Measurements from ENCODE around the gene AFF3.
"Not testable (repeated sequence)": the region's sequence is repeated elsewhere in the genome, so short reads cannot be mapped to it uniquely, and the experiment has no call there.

The AFF3 gene

DNA sequence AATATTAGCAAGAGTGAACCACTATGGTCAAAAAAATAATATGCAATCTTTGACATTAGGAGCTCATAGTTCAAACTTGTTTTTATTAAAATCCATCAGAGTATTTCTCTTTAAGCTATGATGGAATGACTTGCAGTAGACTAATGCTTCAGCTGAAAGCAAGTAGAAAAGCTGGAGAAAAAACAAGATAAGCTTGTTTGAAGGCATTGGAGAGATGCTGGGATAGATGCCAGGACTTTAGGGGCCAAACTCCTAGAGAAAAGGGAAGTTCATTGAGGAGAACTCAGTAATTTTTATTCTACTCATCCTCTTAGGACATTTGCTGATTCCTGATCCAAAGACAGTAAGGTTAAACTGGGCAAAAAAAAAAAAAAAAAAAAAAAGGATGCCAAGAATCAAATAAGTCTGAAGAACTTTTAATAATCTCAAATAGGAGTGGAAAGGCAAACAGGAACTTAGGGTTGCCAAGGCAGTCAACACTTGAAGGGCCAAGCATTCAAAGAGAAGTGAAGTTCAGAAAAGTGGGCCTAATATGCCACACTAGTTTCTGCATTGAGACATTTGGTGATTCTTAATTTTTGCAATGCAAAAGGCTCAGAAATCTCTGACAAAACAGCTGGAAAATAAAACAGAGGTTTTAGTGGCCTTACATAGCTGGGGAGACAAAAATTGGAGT, 19.7 kb upstream of the AFF3 start:
- Mint-ChIP-seq H3K4me1 (no peaks in the 10 kb centered on the region), H3K27ac (no peak overlapping the region), H3K36me3 (peaks cover 8% of the 10 kb centered on the region), H3K27me3 (peaks cover 3% of the 10 kb centered on the region), H3K4me3 (no peak overlapping the region), H3K9me3 (peaks cover 8% of the 10 kb centered on the region)

DNA sequence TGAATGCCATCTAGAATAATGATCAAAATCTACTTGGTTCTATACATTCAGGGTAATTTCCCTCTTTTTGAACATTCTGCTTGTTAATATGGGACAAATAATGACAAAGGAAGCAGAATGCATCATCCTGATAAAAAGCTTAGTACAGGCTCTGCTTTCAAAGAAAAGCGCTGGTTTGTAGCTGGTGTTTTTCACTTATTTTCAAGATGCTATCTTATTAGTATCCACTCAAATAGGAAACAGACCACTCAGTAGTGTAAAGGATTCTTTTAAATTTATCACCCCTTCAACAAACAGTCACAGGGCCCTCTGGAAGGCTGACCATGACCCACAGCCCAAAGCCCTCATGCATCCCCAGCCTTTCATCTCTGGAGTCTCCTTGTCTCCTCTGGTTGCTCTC, 18.0 kb upstream of the AFF3 start:
- H3K9me3 Mint-ChIP-seq: peaks cover 8% of the 10 kb centered on the region

DNA sequence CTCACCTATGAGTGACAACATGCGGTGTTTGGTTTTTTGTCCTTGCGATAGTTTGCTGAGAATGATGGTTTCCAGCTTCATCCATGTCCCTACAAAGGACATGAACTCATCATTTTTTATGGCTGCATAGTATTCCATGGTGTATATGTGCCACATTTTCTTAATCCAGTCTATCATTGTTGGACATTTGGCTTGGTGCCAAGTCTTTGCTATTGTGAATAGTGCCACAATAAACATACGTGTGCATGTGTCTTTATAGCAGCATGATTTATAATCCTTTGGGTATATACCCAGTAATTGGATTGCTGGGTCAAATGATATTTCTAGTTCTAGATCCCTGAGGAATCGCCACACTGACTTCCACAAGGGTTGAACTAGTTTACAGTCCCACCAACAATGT, 9.4 kb upstream of the AFF3 start:
- not testable (repeated sequence) for H3K9me3 Mint-ChIP-seq, H3K4me1 Mint-ChIP-seq, H3K36me3 Mint-ChIP-seq, H3K27ac Mint-ChIP-seq, H3K27me3 Mint-ChIP-seq, H3K4me3 Mint-ChIP-seq

More for the DNA sequence above, 18.0 kb upstream of the AFF3 start:
- no peaks in the 10 kb centered on the region for H3K4me1 Mint-ChIP-seq
- peaks cover 3% of the 10 kb centered on the region for H3K27me3 Mint-ChIP-seq
- no peak overlapping the region for H3K27ac Mint-ChIP-seq
- H3K4me3 Mint-ChIP-seq: no peak overlapping the region
- H3K36me3 Mint-ChIP-seq: peaks cover 8% of the 10 kb centered on the region

DNA sequence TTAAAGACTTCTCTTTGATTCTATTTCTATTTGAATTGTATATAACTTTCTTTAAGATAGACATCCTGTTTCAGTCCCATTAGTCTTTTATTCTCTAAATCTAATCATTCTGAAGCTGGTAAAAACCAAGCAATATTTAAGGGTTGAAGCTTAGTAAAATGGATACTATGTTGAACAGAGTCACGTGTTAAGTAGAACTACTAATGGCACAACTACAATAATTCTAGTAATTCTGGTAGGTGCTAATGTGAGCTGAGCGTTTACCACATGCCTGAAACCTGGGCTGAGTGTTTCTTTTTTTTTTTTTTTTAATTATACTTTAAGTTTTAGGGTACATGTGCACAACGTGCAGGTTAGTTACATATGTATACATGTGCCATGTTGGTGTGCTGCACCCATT, 8.9 kb upstream of the AFF3 start:
- no peak overlapping the region for H3K27ac Mint-ChIP-seq
- H3K4me3 Mint-ChIP-seq: no peak overlapping the region
- H3K36me3 Mint-ChIP-seq: no peaks in the 10 kb centered on the region
- H3K4me1 Mint-ChIP-seq: no peaks in the 10 kb centered on the region
- no peaks in the 10 kb centered on the region for H3K27me3 Mint-ChIP-seq
- H3K9me3 Mint-ChIP-seq: peaks cover 4% of the 10 kb centered on the region

DNA sequence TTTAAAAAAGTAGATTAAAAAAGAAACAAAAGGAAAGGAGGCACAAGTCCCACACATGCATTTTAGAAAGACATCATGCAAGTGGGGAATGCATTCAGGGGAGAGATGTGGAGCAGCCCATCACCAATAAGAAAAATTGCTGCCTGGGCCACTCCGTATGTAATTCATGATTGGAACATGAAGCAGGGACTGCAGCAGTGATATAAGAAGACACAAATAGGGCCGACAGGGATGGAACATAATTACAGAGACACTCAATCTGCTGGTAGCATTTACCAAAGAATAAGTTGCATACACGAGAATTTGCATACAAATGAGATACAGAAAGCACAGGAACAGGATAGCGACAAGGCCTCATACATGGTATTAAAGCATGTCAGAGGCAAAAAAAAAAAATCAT, 6.5 kb upstream of the AFF3 start:
- H3K4me1 Mint-ChIP-seq: peaks cover 8% of the 10 kb centered on the region
- H3K36me3 Mint-ChIP-seq: no peaks in the 10 kb centered on the region
- no peak overlapping the region for H3K4me3 Mint-ChIP-seq
- no peak overlapping the region for H3K27ac Mint-ChIP-seq
- H3K27me3 Mint-ChIP-seq: no peaks in the 10 kb centered on the region
- peaks cover 6% of the 10 kb centered on the region for H3K9me3 Mint-ChIP-seq

DNA sequence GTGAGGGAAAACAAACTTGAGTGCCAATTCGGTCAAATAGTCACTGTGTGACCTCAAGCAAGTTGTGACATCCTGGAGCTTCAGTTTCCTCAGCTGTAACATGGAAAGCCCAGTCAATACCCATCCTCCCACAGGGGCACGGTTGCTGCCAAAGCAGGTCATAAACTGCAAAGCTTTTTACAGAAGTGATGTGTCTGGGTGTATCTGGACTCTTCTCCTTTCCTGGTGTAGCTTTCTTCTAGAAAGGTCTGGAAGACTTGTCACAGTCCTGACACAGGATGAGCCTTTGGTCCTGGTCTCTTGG, 4.2 kb upstream of the AFF3 start:
- H3K36me3 Mint-ChIP-seq: no peaks in the 10 kb centered on the region
- no peaks in the 10 kb centered on the region for H3K27me3 Mint-ChIP-seq
- H3K4me1 Mint-ChIP-seq: peaks cover 31% of the 10 kb centered on the region
- no peak overlapping the region for H3K27ac Mint-ChIP-seq
- no peak overlapping the region for H3K4me3 Mint-ChIP-seq
- H3K9me3 Mint-ChIP-seq: peaks cover 9% of the 10 kb centered on the region

DNA sequence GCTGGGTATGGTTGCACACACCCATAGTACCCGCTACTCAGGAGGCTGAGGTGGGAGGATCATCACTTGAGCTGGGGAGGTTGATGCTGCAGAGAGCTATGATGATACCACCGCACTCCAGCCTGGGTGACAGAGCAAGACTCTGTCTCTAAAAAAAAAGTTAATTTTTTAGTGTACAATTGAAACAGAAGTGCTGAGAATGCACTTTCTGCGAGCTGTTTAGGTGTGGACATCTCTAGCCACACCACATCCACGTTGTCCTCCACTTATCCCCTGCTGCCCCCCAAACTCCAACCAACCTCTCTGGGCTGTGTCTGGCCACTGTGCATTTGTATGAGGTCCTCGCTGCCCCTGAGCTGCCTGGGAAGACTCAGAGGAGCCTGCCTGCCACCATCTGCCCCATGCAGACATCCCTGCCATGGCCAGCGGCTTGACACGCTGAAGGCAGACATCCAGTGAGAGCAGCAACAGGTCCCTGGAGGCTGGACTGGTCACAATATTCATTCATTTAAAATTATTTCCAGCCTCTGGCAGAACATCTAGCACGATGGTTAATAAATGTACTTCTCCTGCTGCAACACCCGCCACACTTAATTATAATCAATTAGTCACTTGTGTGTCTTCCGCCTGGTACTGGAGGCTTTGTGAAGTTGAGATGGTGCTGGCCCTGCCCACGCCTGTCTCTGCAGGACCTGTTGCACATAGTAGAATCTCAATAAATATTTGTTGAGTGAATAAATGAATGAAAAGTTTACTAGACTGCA, 3.7 kb upstream of the AFF3 start:
- Mint-ChIP-seq H3K9me3 (peaks cover 6% of the 10 kb centered on the region), H3K4me1 (peaks cover 37% of the 10 kb centered on the region), H3K27ac (no peak overlapping the region), H3K36me3 (no peaks in the 10 kb centered on the region), H3K4me3 (no peak overlapping the region), H3K27me3 (no peaks in the 10 kb centered on the region)

DNA sequence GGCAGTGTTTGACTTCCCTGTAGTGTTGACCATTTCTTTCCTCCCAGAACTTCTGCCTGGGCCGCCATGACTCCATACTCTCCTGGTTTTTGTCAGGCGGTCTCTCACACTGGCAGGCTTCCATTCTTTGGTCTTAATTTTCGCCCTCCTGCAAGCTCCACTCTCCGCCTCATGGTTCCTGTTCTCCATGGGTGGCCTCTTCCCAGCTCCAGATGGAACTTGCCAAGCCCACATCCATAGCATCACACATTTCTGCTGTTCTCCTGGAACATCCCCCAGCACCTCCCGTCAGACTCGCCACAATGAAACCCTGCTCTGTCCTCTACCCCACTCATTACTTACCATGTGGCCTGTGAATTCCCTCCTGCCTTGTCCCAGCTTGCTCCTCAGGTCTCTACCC, 896 bp upstream of the AFF3 start:
- Mint-ChIP-seq H3K36me3 (no peaks in the 10 kb centered on the region), H3K4me1 (peaks cover 64% of the 10 kb centered on the region), H3K4me3 (no peak overlapping the region), H3K27ac (peak overlapping the region; percentile 13), H3K9me3 (peaks cover 5% of the 10 kb centered on the region), H3K27me3 (no peaks in the 10 kb centered on the region)

DNA sequence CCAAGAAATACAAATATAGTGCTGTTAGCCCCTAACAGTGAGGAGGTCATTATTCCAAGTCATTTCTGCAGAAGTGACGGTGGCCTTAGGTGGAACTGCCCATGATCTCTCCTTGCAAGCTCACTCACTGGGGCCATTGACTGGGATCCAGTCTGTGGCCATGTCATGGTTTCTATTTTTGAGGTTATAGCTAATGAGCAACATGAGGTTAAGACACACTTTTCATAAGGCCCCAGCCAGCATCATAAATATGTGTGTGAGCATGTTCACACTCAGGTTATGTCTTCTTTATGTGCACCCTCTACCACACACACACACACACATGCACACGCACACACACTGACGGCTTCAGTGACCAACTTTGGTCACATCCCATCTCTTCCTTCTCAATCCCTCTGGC, 484 bp downstream of the AFF3 start:
- no peaks in the 10 kb centered on the region for H3K36me3 Mint-ChIP-seq
- peaks cover 78% of the 10 kb centered on the region for H3K4me1 Mint-ChIP-seq
- peak overlapping the region; percentile 87 for H3K4me3 Mint-ChIP-seq
- peak overlapping the region; percentile 89 for H3K27ac Mint-ChIP-seq
- H3K27me3 Mint-ChIP-seq: no peaks in the 10 kb centered on the region
- peaks cover 5% of the 10 kb centered on the region for H3K9me3 Mint-ChIP-seq

DNA sequence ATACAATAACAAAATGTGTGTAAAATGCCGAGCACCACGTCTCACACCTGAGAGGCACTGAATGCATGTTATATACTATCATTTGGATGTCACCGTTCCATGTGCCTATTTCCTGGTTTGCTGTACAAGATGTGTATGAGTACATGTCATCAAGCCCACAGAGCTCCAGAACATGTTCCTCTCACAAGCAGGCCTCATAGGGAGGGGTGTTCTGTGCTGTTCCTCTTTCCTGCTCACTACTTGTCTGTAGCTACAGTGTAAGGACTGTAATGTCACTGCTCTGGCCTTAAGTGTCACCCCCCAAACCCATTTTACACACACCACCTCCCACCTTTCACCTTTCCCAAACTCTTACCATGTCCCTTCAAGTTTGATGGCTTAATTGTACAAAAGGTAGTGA, 1.8 kb downstream of the AFF3 start:
- peaks cover 5% of the 10 kb centered on the region for H3K9me3 Mint-ChIP-seq
- H3K27me3 Mint-ChIP-seq: no peaks in the 10 kb centered on the region
- H3K4me3 Mint-ChIP-seq: peak overlapping the region; percentile 87
- H3K27ac Mint-ChIP-seq: peak overlapping the region; percentile 76
- peaks cover 78% of the 10 kb centered on the region for H3K4me1 Mint-ChIP-seq
- H3K36me3 Mint-ChIP-seq: no peaks in the 10 kb centered on the region

DNA sequence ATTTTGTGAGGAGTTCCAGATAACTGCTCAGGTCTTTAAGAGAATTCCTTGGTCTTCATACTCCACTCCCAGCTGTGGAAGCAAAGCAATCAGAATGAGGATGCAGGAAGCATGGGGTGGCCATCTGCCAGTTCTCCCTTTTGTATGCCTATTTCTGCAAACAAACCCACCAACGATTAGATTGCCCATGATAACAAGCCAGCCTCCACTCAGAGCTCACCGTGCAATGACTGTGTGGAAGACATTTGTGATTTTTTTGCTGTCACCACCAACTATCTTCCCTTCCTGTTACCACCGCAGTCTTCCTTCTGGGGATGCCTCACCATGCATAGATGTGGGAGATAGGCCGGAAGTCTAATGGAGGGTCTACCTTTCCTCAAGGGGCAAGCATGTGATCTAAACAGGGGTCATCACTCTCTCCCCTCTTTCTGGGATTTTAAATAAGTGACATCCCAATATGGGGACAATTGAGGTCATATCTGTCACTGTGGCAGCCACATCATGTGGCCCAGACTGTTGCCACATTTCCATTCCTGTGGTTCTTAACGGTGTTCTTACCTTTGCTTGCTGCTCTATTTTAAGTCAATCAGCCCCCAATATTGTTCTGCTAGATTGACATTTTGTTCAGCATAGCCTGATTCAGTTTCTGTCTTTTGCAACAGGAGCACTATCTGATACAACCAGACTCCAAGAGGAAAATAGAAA, 4.4 kb downstream of the AFF3 start:
- peaks cover 60% of the 10 kb centered on the region for H3K4me1 Mint-ChIP-seq
- H3K27me3 Mint-ChIP-seq: no peaks in the 10 kb centered on the region
- no peaks in the 10 kb centered on the region for H3K36me3 Mint-ChIP-seq
- no peak overlapping the region for H3K4me3 Mint-ChIP-seq
- H3K27ac Mint-ChIP-seq: peak overlapping the region; percentile 48
- no peaks in the 10 kb centered on the region for H3K9me3 Mint-ChIP-seq

DNA sequence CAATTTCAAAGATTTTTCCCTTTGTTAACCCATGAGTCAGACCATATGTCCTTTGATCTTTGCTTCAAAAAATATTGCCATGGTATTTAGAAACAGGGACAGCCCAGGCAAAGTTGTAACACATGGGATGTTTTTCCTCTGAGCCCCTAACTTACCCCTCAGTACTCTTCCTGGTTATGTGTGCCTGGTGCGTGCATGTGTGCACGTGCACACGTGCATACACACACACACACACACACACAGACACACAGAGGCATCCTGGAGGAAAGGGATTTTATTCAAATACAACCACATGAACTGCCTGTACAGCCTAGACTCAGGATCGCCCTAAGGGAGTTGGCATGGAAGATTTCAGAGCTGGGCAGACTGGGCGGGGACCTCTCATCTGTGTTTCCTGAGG, 5.1 kb downstream of the AFF3 start:
- H3K27ac Mint-ChIP-seq: no peak overlapping the region
- H3K4me3 Mint-ChIP-seq: no peak overlapping the region
- no peaks in the 10 kb centered on the region for H3K36me3 Mint-ChIP-seq
- no peaks in the 10 kb centered on the region for H3K27me3 Mint-ChIP-seq
- H3K9me3 Mint-ChIP-seq: no peaks in the 10 kb centered on the region
- H3K4me1 Mint-ChIP-seq: peaks cover 53% of the 10 kb centered on the region

DNA sequence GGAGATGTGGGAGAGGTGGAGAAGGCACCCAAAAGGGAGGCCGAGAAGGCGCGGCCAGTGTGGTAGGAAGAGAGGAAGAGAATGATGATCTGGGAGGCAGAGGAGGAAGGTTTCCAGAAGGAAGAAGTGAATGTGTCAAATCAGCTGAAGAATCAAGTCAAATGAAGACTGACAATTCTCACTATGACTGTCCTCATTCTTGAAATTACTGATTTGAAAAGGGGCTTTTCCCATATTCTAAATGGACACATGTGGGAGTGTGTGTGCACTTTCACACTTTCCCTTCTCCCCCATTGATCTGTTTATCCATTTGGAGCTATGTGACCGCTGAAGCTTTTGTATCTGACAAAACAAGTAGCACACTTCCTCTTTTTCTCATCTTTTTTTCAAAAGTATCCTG, 6.1 kb downstream of the AFF3 start:
- Mint-ChIP-seq H3K27me3 (no peaks in the 10 kb centered on the region), H3K4me3 (no peak overlapping the region), H3K36me3 (no peaks in the 10 kb centered on the region), H3K4me1 (peaks cover 43% of the 10 kb centered on the region), H3K27ac (no peak overlapping the region), H3K9me3 (no peaks in the 10 kb centered on the region)

DNA sequence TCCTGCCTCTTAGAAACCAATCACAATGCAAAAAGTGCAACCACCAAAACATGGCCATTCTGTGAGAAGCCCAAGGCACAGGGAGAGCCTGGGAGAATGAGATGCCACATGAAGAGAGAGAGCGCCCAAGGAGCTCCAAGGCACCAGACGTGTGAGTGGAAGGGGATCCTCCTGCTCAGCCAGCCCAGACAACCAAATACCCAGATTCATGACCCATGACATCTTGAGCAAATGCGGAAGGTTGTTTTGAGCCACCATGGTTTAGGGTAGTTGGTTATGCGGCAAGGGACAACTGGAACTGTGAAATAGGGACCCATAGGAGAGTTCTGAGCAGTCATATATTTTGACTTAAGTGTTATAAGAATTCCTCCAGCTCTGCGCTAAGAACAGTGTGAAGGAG, 7.0 kb downstream of the AFF3 start:
- Mint-ChIP-seq H3K4me3 (no peak overlapping the region), H3K9me3 (no peaks in the 10 kb centered on the region), H3K27ac (no peak overlapping the region), H3K36me3 (no peaks in the 10 kb centered on the region), H3K27me3 (no peaks in the 10 kb centered on the region), H3K4me1 (peaks cover 34% of the 10 kb centered on the region)

DNA sequence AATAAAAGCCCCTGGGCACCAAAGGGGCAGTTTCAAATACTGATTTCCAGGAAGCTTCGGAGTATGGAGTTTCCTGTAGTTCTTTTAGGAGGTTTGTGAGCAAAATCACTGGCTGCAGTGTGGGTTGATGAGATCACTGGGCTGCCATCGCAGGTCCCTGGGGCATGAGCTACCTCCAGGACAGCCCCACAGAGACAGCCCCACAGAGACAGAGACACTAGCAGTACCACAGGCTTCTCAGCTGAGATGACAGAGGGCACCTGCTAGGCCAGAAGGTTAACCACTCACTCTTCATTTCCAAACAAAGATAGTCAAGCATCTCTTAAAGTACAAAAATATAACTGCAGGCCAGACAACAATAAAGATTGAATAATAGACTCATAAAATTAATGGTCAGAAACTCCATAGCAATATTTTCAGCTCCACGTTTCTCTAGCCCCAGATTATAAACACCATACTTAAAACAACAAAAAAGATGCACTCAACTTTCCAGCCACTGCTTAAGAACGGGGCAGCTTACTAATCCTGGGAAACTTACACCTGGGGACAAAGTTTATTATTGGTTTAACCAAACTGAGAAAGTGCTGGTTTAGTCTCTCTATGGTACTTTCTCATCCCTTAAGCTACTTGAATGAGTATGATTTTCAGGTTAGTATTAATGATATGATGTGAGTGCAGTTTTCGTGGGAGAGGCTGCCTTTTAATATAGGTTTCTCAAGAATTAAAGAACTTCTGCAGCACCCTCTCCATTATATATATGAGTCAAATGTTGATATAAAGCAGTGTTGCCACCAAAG, 11.6 kb downstream of the AFF3 start:
- Mint-ChIP-seq H3K36me3 (peaks cover 7% of the 10 kb centered on the region), H3K27ac (peak overlapping the region; percentile 3)

More for the DNA sequence above, 11.6 kb downstream of the AFF3 start:
- no peaks in the 10 kb centered on the region for H3K4me1 Mint-ChIP-seq
- H3K9me3 Mint-ChIP-seq: no peaks in the 10 kb centered on the region
- H3K4me3 Mint-ChIP-seq: no peak overlapping the region
- no peaks in the 10 kb centered on the region for H3K27me3 Mint-ChIP-seq

Data from activated naive CD4-positive, alpha-beta T cell treated with anti-CD3 and anti-CD28 coated beads, Interleukin-2, amount 50 U/mL, for 24 hours (primary cell).